DOHH2 (cell line): ENCODE results near the gene PTGIS.

Source experiments
- H3F3A ChIP-seq: fragments of 200-600 bp; sonication (generic), shearing (Covaris generic); 2 replicates; pipeline ENCODE4 v1.6.0; 2016; ENCODE audit warnings: antibody characterized with exemption, mild to moderate bottlenecking; ENCODE audit not compliant: control insufficient read depth, insufficient read depth
- H3K27ac ChIP-seq: fragments of 200-600 bp; sonication (generic); 2 replicates; pipeline ENCODE4 v1.5.1; 2014; ENCODE audit warnings: low read depth, mild to moderate bottlenecking, low read length, moderate library complexity
- H3K27me3 ChIP-seq: fragments of 200-600 bp; sonication (generic); 2 replicates; pipeline ENCODE4 v1.6.1; 2014; ENCODE audit warnings: mild to moderate bottlenecking, low read length, mixed read lengths; ENCODE audit not compliant: control insufficient read depth
- H3K36me3 ChIP-seq: fragments of 200-600 bp; sonication (generic); 2 replicates; pipeline ENCODE4 v1.6.1; 2014; ENCODE audit warnings: mild to moderate bottlenecking, low read length, moderate library complexity, mixed read lengths; ENCODE audit not compliant: control insufficient read depth
- H3K4me1 ChIP-seq: fragments of 200-600 bp; sonication (generic); 2 replicates; pipeline ENCODE4 v1.6.1; 2014; ENCODE audit warnings: mild to moderate bottlenecking, low read length, mixed read lengths; ENCODE audit not compliant: control insufficient read depth
- H3K4me2 ChIP-seq: fragments of 200-600 bp; sonication (generic); 2 replicates; pipeline ENCODE4 v1.6.0; 2014; ENCODE audit warnings: mild to moderate bottlenecking, low read length, moderate library complexity
- H3K4me3 ChIP-seq: fragments of 200-600 bp; sonication (generic); 2 replicates; pipeline ENCODE4 v1.5.1; 2014; ENCODE audit warnings: mild to moderate bottlenecking, low read length, mixed read lengths
- H3K79me2 ChIP-seq: fragments of 200-600 bp; sonication (generic); 2 replicates; pipeline ENCODE4 v1.6.1; 2014; ENCODE audit warnings: mild to moderate bottlenecking, low read length, mixed read lengths; ENCODE audit not compliant: control insufficient read depth
- H3K9me2 ChIP-seq: fragments of 200-600 bp; sonication (generic); replicated peaks from 2 replicates; pipeline ENCODE4 v1.6.1; 2014; ENCODE audit warnings: mild to moderate bottlenecking, low read length, mixed read lengths; ENCODE audit not compliant: control insufficient read depth
- H3K9me3 ChIP-seq: fragments of 200-600 bp; sonication (generic); 2 replicates; pipeline ENCODE4 v1.6.1; 2014; ENCODE audit warnings: antibody characterized with exemption, low read length, mixed read lengths; ENCODE audit not compliant: control insufficient read depth, insufficient read depth
- H4K20me1 ChIP-seq: fragments of 200-600 bp; sonication (generic); 2 replicates; pipeline ENCODE4 v1.6.0; 2014; ENCODE audit warnings: low read depth, mild to moderate bottlenecking, antibody characterized with exemption, low read length, moderate library complexity; ENCODE audit not compliant: control insufficient read depth, insufficient read depth
- CTCF ChIP-seq: fragments of 200-600 bp; sonication (generic); IDR thresholded peaks from one replicate; pipeline ENCODE4 v1.5.1; 2014; ENCODE audit warnings: antibody characterized with exemption, mild to moderate bottlenecking, low read depth, low read length; ENCODE audit not compliant: poor library complexity, severe bottlenecking
- EZH2phosphoT487 ChIP-seq: fragments of 200-600 bp; sonication (generic); IDR thresholded peaks from 2 replicates; pipeline ENCODE4 v1.6.1; 2017; ENCODE audit warnings: borderline replicate concordance, mild to moderate bottlenecking, antibody characterized with exemption, low read length, moderate library complexity, mixed read lengths

Gene PTGIS

GRCh38 chr20:49476016-49476355, 92.0 kb downstream of the PTGIS start:
- Histone ChIP-seq H3K9me3 (no peaks in the 10 kb centered on the region), H3K4me2 (no peak overlapping the region), H4K20me1 (no peaks in the 10 kb centered on the region), H3K27me3 (peaks cover 10% of the 10 kb centered on the region; the same call in 1 of the 2 replicates), H3F3A (no peaks in the 10 kb centered on the region), H3K4me3 (no peak overlapping the region), H3K4me1 (no peaks in the 10 kb centered on the region), H3K9me2 (no peaks in the 10 kb centered on the region), H3K79me2 (no peaks in the 10 kb centered on the region), H3K27ac (no peak overlapping the region), H3K36me3 (no peaks in the 10 kb centered on the region)
- TF ChIP-seq EZH2phosphoT487 = no peak
- TF ChIP-seq CTCF = no peak

DNA sequence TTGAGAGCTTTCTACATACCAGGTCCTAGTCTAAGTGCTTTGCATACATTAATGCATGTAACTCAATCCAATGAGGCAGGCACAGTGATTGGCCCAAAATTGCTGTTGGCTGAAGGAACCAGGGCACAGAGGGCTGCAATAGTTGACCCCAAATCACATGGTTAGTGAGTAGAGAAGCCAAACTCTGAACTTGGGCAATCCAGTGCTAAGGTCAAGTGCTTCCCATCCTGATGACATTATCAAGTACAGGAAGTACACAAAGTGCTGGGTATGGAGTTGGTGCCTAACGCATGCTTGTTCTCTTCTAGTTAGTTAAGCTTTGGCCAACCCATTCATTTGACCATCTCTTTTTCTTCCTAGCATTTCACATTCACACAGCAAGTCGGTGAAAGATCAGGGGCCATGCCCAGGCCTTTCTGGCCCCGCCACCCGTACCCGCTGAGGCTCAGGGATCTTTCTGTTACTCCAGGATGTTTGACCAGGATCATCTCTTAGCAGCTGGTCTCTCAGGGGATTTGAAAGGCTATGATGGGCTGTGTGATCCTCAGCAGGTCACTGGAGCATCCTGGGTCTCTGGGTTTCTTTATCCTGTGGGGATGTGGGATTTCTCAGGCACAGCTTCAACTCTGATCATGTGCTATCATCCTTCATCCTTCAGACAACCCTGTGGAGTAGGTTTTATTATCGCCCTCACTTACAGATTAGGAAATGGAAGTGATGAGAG, 92.5 kb downstream of the PTGIS start:
- Histone ChIP-seq H3K27ac (no peak overlapping the region), H3K79me2 (no peaks in the 10 kb centered on the region), H3K4me2 (no peak overlapping the region), H3F3A (no peaks in the 10 kb centered on the region), H3K27me3 (peaks cover 10% of the 10 kb centered on the region; the same call in 1 of the 2 replicates), H3K9me3 (no peaks in the 10 kb centered on the region), H3K4me1 (no peaks in the 10 kb centered on the region), H3K36me3 (no peaks in the 10 kb centered on the region), H4K20me1 (no peaks in the 10 kb centered on the region), H3K4me3 (no peak overlapping the region), H3K9me2 (no peaks in the 10 kb centered on the region)
- TF ChIP-seq EZH2phosphoT487 = no peak
- no peak for TF ChIP-seq CTCF

DNA sequence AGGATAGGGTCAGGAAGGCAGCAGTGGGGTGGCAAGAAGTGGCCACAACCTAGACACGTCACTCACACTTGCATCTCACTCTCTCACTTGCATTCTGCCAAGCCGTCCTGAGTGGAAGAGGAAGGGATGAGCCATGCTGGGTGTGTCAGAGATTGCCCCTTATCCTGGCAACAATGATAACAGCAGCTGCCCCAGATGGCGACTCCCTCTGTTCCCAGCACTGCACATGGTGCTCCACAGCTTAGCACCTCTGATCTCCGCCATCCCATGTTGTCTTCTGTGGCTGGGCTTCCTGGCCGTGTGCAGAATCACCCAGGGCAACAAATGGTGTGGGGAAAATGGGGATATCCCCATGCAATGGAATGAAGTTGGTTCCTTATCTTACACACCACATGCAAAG, 96.5 kb downstream of the PTGIS start:
- no peaks in the 10 kb centered on the region for H3F3A ChIP-seq
- H4K20me1 ChIP-seq = no peaks in the 10 kb centered on the region
- H3K4me3 ChIP-seq = no peak overlapping the region
- no peak overlapping the region for H3K27ac ChIP-seq
- peaks cover 14% of the 10 kb centered on the region for H3K27me3 ChIP-seq
- H3K9me3 ChIP-seq = no peaks in the 10 kb centered on the region
- no peak for TF ChIP-seq CTCF
- TF ChIP-seq EZH2phosphoT487 = no peak
- no peaks in the 10 kb centered on the region for H3K36me3 ChIP-seq
- no peaks in the 10 kb centered on the region for H3K4me1 ChIP-seq
- no peaks in the 10 kb centered on the region for H3K79me2 ChIP-seq
- no peak overlapping the region for H3K4me2 ChIP-seq
- H3K9me2 ChIP-seq = no peaks in the 10 kb centered on the region
